OCI-LY7 (cell line): ENCODE data around the gene IKZF1.

ENCODE experiments used
- EZH2phosphoT487 ChIP-seq: fragments of 200-600 bp; sonication (generic); IDR thresholded peaks from 2 replicates; pipeline ENCODE4 v1.6.1; 2018; ENCODE audit warnings: low read depth, borderline replicate concordance, mild to moderate bottlenecking, mixed run types, antibody characterized with exemption, low read length, moderate library complexity, mixed read lengths
- TF ChIP-seq, protein P1 (sequence below): fragments of 200-600 bp; sonication (generic); conservative IDR thresholded peaks from 2 replicates; pipeline ENCODE4 v1.5.1; 2014; ENCODE audit warnings: mild to moderate bottlenecking, antibody characterized with exemption, low read length, moderate library complexity, mixed read lengths

DNA sequence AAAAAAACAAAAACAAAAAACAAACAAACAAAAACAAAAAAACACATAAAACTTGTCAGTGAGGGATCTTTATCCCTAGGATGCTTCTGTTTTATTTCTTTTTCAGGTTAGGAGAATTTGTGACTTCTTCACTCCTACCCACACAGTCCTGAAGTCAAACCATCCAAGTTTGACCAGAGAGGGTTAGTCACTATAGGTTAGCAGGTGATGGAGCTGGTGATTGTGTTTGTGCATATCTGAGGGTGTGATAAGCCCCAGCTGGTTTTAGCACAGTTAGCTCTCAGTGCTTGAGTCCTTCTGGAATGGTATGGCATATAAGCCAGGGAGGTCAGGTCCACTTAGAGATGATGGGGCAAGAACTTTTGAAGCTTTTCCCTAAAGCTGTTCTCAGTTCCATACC, 11.8 kb upstream of the IKZF1 start:
- TF ChIP-seq, protein P1, sequence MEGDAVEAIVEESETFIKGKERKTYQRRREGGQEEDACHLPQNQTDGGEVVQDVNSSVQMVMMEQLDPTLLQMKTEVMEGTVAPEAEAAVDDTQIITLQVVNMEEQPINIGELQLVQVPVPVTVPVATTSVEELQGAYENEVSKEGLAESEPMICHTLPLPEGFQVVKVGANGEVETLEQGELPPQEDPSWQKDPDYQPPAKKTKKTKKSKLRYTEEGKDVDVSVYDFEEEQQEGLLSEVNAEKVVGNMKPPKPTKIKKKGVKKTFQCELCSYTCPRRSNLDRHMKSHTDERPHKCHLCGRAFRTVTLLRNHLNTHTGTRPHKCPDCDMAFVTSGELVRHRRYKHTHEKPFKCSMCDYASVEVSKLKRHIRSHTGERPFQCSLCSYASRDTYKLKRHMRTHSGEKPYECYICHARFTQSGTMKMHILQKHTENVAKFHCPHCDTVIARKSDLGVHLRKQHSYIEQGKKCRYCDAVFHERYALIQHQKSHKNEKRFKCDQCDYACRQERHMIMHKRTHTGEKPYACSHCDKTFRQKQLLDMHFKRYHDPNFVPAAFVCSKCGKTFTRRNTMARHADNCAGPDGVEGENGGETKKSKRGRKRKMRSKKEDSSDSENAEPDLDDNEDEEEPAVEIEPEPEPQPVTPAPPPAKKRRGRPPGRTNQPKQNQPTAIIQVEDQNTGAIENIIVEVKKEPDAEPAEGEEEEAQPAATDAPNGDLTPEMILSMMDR, result no peak
- TF ChIP-seq EZH2phosphoT487, result no peak
